HG03097 (cell line): ENCODE measurements around the gene HNRNPA1.
"Not testable (repeated sequence)": the region's sequence is repeated elsewhere in the genome, so short reads cannot be mapped to it uniquely, and the experiment has no call there.

Experiments used
- ATAC-seq: cut with Tn5 transposase; IDR thresholded peaks from one replicate; pipeline ENCODE4 v1.9.1; 2021; ENCODE audit not compliant: unreplicated experiment, low FRiP score

Gene HNRNPA1

DNA sequence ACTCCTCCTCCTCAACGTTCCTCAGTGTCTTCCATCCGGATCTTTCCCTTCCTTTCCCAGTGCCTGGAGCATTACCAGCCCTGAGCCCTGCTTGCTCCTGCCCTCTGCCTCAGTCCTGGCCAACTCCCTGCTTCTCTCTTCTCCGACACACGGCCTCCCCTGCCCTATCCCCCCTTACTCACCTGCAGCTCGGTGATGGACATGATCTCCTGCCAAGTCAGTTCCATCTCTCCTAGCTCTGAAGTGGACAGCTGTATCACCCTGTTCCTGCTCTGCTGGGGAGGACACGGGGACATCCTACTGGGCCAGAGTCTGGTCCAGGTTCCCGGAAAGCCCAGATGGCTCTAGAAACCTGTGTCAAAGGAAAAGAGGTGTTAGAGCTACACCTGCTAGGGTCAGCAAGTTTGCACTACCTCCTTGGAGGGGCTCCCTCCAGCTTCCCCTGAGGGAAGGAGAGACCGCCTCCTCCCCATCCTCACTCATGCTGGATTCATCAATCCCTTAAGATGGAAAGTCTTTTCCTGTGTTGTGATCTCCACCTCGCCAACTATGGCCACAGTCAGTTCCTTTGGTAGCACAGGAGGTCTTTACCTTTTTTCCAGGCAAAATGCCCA, 14.5 kb downstream of the HNRNPA1 start:
- ATAC-seq: no peak

DNA sequence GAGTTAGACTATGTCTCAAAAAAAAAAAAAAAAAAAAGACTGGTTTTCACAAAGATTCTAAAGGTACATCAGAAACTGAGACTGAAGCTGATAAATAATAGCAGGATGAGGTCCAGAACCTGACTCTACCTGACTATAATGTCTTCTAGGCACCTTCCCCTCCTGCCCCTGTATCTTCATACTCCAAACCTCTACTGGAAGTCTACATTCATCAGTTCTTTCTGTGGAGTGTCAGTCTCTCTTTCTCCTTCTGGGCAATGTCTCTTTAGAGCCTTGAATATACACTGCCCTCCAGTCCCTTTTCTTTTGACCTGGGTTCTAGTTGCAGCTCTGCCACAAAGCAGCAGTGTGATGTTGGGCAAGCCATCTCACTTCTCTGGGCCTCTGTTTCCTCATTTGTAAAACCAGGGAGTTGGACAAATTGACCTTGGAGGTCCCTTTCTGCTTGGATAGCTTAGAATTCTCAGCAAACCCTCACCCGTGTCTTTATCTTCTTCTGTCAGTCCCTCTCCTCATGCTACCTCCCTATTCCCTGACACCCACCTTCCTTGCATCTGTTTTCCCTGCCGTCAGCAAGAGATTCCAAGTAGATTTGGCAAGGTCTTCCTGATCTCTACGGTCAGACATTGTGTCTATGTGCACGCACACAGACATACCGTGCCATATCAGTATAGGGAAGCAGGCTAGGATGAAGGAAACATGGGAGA, 16.0 kb downstream of the HNRNPA1 start:
- ATAC-seq: no peak

- ATAC-seq: no peak
Measured at GRCh38 chr12:54298904-54299303, 18.4 kb downstream of the HNRNPA1 start.

DNA sequence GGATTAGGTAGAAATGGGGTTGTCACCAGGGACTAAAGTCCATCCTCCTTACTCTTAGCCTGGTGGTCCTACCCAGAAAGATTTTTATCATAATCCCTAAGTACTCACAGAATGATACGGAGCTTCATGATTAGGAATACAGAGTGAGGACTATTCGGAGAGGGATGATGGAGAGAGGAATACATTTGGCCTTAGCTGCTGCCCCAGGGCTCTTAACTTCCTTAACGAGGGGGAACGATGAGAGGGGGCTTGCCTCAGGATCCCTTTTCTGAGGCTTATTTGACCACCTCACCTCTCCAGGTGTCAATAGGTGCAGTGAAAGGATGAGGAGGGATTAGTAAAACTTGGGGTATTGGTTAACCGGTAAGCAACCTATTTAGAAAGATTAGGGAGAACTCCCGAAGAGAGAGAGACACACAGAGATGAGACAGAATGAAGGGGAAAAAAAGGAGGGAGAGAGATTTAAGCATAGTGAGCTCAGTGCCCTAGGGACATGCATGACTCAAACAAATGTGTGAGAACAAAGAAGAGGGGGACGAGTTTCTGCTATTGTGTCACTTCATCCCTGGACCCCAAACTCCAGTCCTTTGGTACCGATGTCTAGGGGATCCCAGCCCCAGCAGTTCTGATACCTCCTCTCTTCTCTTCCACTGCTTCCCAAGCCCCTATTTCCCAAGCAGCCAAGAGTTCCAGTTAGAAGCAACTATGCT, 19.1 kb downstream of the HNRNPA1 start:
- ATAC-seq: no peak

DNA sequence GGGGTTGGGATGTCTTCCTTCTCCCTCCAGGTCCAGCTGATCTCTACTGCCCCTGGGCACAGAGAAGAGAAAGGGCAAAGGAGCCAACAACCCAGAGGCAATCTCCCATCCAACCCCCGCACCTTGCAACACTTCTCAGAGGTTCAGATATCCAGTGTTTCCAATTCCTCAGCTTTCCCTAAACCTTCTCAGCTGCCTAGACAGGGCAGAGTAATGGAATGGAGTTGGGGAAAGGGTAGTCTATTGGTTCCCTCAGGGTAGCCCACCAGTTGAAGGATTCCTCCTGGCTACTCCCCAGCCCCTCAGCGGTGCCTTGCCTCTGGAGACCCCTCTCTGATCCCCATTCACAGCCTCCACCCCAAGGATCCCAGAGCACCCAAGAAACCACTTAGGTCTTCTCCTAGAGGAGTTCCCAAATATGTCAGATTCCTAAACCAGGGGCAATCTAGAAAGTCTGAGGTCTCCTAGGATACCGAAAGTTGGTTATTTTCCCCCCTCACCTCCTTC, 19.8 kb downstream of the HNRNPA1 start:
- no peak for ATAC-seq

GRCh38 chr12:54300732-54301427, 20.4 kb downstream of the HNRNPA1 start, which contains the start of gene NFE2:
Gene NFE2 (minus strand): TSS chr12:54301015. CDS start chr12:54295248, 5,767 bp downstream.
- ATAC-seq: no peak

DNA sequence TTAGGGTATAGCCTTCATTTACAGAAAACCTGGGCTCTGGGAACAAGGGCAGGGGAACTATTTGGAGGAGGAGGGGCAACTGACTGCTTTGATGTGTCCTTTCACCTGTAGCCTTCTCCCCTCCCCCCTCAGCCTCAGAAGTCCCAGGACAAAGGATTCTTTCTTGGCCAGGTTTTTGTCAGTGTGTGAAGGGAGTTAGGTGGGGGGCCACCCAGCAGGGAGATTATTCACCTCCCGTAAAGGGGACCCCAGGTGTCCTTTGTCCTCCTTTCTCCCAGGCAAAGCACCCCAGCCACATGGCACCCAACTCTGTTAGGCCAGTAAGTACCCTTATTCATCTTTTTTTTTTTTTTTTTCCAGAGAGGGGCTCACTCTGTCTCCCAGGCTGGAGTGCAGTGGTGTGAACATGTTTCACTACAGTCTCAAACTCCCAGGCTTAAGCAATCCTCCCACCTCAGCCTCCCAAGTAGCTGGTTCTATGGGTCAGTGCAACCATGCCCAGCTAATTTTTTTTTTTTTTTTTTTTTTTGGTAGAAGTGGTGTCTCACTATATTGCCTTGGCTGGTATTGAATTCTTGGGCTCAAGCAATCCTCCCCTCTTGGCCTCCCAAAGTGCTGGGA, 21.0 kb downstream of the HNRNPA1 start:
- no peak for ATAC-seq

- no peak for ATAC-seq
Measured at GRCh38 chr12:54303640-54304039, 23.1 kb downstream of the HNRNPA1 start.

GRCh38 chr12:54304187-54304810, 23.8 kb downstream of the HNRNPA1 start:
- no peak for ATAC-seq

DNA sequence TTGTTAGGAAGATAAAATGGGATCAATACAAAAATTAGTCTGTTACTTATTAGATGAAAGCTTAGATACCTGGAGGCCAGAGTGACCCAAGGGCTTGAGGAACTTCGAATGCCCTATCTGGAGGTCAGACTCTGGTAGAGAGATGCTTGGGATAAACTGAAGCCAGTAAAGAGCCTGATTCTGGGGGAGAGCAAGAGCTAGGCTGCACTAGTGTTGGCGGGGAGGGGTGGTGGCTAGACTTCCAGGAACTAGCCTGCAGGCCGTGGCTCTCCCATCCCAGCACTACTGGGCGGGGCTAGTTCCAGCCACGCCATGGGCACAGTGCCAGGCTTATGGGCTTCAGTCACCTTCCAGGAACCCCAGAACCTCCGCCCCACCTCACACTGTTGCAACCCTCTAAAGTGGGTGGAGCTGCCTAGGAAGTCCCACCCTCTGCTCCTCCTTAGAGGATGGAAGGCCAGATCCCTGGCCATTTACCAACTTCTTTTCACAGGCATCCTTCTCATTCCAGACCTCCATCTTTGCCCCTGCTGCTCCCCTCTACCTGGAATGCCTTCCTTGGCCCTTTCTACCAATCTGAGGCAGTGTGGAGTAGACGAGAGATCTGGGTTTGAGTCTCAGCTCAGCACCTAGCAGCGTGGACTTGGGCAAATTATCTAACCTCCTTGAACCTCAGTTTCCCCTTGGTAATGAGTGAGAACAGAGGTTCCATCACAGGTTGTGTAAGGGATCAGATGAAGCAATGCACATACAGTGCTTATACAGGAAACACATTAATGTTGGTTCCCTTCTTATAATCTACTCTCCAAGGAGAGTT, 26.6 kb downstream of the HNRNPA1 start:
- no peak for ATAC-seq

DNA sequence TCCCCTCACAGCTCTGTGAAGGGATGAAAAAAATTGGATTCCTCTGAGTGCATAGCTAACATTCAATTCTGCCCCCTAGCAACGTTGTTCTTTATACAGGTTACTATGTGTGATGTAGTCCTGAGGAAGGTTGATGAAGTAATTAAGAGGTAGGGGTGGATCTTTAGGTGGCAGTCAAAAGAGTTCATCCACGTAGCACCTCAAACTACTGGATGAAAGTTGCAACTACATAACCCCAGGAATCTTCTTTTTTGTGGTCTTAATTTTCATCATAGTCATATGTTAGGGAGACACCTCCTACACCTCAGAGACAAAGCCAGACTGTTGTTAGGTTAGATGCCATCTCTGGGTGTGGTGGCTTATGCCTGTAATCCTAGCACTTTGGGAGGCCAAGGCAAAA, 30.5 kb downstream of the HNRNPA1 start:
- no peak for ATAC-seq

DNA sequence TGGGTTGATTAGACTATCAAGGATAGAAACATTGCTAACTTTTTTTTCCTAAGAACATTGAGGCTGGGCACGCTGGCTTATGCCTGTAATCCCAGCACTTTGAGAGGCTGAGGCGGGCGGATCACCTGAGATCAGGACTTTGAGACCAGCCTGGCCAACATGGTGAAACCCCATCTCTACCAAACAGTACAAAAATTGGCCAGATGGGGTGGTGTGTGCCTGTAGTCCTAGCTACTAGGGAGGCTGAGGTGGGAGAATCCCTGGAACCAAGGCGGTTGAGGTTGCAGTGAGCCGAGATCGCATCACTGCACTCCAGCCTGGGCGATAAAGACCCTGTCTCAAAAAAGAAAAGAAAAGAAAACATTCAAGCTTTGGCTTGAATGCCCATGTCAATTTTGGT, 31.8 kb downstream of the HNRNPA1 start:
- ATAC-seq: not testable (repeated sequence)

DNA sequence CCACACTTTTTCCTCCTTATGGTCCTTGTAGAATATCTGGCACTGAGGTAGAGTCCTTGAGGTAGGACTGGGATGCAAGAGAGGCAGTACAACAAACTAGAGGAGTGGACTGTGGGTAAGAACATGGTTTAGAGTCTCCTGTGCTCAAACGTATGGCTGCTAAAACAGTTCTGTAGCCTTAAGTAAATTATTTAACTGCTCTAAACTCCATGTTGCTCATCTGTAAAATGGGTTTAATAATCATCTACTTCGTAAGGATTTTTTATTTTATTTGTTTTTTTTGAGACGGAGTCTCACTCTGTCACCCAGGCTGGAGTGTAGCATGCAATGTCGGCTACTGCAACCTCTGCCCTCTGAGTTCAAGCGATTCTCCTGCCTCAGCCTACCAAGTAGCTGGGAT, 40.8 kb downstream of the HNRNPA1 start:
- no peak for ATAC-seq

DNA sequence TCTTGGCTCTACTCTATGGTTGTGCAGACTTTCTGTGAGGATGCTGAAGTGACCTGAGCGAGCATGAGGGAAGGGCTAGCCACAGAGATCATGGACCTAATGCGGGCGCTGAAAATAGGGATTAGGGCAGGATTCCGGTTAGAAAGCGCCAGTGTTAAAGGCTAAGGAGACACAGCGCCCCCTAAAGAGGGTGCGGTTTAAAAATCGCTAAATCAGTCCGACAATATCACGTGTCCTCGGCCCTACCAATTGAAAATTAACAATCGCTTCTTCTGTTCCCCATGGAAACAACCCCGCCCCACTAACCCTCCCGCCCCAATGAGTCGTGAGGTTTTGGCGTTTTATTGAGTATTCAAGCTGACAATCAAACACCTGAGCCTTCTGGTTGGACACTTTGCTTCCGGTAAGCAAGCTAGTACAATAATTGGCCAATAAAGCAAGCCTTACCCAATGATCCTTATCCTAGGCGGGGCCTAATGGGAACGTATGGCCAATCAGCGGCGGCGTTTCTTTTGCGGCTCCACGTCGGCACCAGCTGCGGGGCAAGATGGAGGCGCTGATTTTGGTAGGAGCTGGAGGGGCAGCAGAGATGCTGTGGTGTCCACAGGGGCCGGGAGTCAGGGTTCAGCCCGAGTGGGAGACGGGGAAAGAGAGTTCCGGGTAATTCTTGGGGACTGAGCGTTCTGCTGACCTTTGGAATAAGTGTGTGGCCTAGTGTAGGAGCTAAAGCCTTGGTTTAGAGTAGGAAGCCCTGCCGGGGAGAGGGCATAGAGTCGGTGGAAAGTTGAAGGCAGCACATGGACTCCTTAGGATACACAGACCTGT, 44.3 kb downstream of the HNRNPA1 start, which contains the start of gene COPZ1:
TSS of gene COPZ1 (plus strand) at position 515 of the 825 bp plus-strand sequence. CDS start at position 548, 33 bp downstream.
- ATAC-seq: peak; percentile 98

GRCh38 chr12:54325442-54326109, 45.0 kb downstream of the HNRNPA1 start:
- ATAC-seq: not testable (repeated sequence)

GRCh38 chr12:54328595-54329337, 48.2 kb downstream of the HNRNPA1 start:
- no peak for ATAC-seq

GRCh38 chr12:54329759-54330158, 49.2 kb downstream of the HNRNPA1 start:
- no peak for ATAC-seq
